ENCODE measurements around the gene NAT8L. TPM values are rescaled to one million over a fixed set of nuclear protein-coding genes. Genes with fewer than 3 reads are reported as not detected.

The NAT8L gene
- total RNA-seq, 1 experiment from 2014 or later = 9.2 TPM

DNA sequence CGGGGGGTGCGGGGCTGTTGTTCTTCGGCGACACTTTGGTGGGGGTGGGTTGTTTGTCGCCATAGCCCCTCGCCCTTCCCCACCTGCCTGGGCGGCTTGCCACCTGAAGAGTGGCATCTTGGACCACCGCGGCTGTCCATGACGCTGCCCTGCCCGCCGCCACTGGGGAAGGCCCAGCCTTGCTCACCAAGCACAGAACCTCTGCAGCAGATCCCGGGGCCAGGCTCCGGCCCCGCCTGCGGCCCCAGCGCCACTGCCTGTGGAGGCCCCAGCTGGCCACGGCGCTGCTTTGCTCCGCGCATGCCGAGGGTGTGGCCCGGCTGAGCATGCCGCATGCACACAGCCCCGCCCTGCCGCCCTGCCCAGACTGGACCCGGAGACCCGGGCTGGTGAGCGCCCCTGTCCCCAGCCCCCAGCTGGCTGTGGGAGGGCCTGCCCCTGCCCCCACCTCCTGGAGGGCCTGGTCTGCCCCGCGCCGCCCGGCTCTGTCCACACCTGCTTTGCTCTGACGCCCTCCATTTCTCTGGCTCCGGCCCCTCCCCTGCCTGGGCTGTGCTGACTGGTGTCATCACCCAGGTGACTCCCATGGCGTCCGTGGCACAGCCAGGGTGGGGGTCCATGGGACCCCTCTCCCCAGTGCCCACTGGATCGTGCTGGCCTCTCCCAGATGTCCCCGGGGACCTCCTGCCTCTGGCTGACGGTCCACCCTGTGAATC lies 5.3 kb downstream of the NAT8L start:
- Histone ChIP-seq H3K4me2 (ENCODE audit: low read length) (peak overlapping the region; percentile 37), H3K9me3 (ENCODE audit: control insufficient read depth in 1 of 2, insufficient read depth in 1 of 2, low read depth in 1 of 2, low read length in 2 of 2) (no peaks in the 10 kb centered on the region), H3K4me3 (replicated peaks in 1 of 2; ENCODE audit: low read depth in 1 of 2, low read length in 2 of 2) (no peak overlapping the region), H3K36me3 (ENCODE audit: control insufficient read depth in 1 of 2, insufficient read depth in 2 of 2, low read length in 2 of 2) (no peaks in the 10 kb centered on the region), H3K27me3 (ENCODE audit: insufficient read depth, low read length) (no peaks in the 10 kb centered on the region), H3K27ac (ENCODE audit: low read depth, low read length) (peak overlapping the region; percentile 29; the same call in 1 of the 2 replicates), H3K4me1 (ENCODE audit: control insufficient read depth in 1 of 2, insufficient read depth in 2 of 2, low read length in 2 of 2) (peaks cover 0 to 20% of the 10 kb centered on the region in 2 experiments; a peak in 2 of 4 replicates), H3K9me2 (ENCODE audit: insufficient read depth) (no peaks in the 10 kb centered on the region), H4K20me1 (ENCODE audit: insufficient read depth) (no peaks in the 10 kb centered on the region), H2AFZ (ENCODE audit: low read depth, low read length, poor library complexity, severe bottlenecking) (no peak overlapping the region), H3K9ac (ENCODE audit: low read length) (peak overlapping the region; percentile 27; the same call in 1 of the 2 replicates), H3K79me2 (ENCODE audit: insufficient read depth, low read length) (no peaks in the 10 kb centered on the region)
- ChIA-PET CTCF (no interaction called here), RAD21 (ENCODE audit: low non-redundant PET in 1 of 2, low total read pairs in 2 of 2, uncharacterized antibody in 2 of 2, unreplicated experiment in 2 of 2) (no interaction called here), POLR2A (no interaction called here)
- BruUV-seq (replicated peaks) = no TSS peak
- ATAC-seq (peak; percentile 69), DNase-seq (ENCODE audit: low read depth, low spot score) (no peak)
- intact Hi-C loops (cut with micrococcal nuclease) = no loop called here
- no peak for TF ChIP-seq EGR1 (IDR thresholded peaks at IDR 0.05; ENCODE audit: low read depth)
- 0 out of 2 replicates have a peak, but pooled peaks have one; percentile 18 for TF ChIP-seq POLR2AphosphoS5 (IDR thresholded peaks at IDR 0.05; ENCODE audit: low read depth, low read length)
- TF ChIP-seq, protein P1, sequence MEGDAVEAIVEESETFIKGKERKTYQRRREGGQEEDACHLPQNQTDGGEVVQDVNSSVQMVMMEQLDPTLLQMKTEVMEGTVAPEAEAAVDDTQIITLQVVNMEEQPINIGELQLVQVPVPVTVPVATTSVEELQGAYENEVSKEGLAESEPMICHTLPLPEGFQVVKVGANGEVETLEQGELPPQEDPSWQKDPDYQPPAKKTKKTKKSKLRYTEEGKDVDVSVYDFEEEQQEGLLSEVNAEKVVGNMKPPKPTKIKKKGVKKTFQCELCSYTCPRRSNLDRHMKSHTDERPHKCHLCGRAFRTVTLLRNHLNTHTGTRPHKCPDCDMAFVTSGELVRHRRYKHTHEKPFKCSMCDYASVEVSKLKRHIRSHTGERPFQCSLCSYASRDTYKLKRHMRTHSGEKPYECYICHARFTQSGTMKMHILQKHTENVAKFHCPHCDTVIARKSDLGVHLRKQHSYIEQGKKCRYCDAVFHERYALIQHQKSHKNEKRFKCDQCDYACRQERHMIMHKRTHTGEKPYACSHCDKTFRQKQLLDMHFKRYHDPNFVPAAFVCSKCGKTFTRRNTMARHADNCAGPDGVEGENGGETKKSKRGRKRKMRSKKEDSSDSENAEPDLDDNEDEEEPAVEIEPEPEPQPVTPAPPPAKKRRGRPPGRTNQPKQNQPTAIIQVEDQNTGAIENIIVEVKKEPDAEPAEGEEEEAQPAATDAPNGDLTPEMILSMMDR (IDR thresholded peaks at IDR 0.05 in 2 of 3, conservative IDR thresholded peaks at IDR 0.05 in 1 of 3; ENCODE audit: borderline replicate concordance in 1 of 3, insufficient read depth in 1 of 3, low read depth in 2 of 3, low read length in 2 of 3) = no peak
- TF ChIP-seq, protein P2, sequence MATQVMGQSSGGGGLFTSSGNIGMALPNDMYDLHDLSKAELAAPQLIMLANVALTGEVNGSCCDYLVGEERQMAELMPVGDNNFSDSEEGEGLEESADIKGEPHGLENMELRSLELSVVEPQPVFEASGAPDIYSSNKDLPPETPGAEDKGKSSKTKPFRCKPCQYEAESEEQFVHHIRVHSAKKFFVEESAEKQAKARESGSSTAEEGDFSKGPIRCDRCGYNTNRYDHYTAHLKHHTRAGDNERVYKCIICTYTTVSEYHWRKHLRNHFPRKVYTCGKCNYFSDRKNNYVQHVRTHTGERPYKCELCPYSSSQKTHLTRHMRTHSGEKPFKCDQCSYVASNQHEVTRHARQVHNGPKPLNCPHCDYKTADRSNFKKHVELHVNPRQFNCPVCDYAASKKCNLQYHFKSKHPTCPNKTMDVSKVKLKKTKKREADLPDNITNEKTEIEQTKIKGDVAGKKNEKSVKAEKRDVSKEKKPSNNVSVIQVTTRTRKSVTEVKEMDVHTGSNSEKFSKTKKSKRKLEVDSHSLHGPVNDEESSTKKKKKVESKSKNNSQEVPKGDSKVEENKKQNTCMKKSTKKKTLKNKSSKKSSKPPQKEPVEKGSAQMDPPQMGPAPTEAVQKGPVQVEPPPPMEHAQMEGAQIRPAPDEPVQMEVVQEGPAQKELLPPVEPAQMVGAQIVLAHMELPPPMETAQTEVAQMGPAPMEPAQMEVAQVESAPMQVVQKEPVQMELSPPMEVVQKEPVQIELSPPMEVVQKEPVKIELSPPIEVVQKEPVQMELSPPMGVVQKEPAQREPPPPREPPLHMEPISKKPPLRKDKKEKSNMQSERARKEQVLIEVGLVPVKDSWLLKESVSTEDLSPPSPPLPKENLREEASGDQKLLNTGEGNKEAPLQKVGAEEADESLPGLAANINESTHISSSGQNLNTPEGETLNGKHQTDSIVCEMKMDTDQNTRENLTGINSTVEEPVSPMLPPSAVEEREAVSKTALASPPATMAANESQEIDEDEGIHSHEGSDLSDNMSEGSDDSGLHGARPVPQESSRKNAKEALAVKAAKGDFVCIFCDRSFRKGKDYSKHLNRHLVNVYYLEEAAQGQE (IDR thresholded peaks at IDR 0.05; ENCODE audit: low read depth) = no peak
